IMR-90 (cell line): ENCODE measurements around the gene SETD3. TPM values are rescaled to one million over a fixed set of nuclear protein-coding genes. Genes with fewer than 3 reads are reported as not detected.

Experiments
- ATAC-seq: fragments of 200-7000 bp; cut with Tn5 transposase; 2 replicates; pipeline ENCODE4 v1.9.1; 2020; ENCODE audit warnings: low read depth, mild to moderate bottlenecking, moderate library complexity
- BruUV-seq: library from RNA; stranded (reverse); fragments of 400-500 nt; replicated peaks from 2 replicates; lab custom pipeline; 2021; lab: Mats Ljungman, UMichigan
- CTCF ChIA-PET: fragments of 300-600 bp; formaldehyde crosslinking; extraction: SDS; loops from one replicate; lab custom pipeline; 2021; ENCODE audit warnings: antibody characterized with exemption; lab: Yijun Ruan, JAX
- POLR2A ChIA-PET: fragments of 300-600 bp; sonication (Branson Sonifier 250); formaldehyde crosslinking; loops from one replicate; lab custom pipeline; 2022; ENCODE audit warnings: antibody characterized with exemption; ENCODE audit not compliant: unreplicated experiment; lab: Charles Lee
- DNase-seq: peaks from one replicate; pipeline ENCODE4 v3.0.0; 2013
- H2AFZ ChIP-seq: replicated peaks from 2 replicates; pipeline ENCODE3; 2013; ENCODE audit warnings: low read length, mild to moderate bottlenecking; ENCODE audit not compliant: poor library complexity
- H2AK5ac ChIP-seq: 2 replicates; pipeline ENCODE4 v1.6.1; 2013; ENCODE audit warnings: low read depth, low read length, inconsistent platforms
- H2AK9ac ChIP-seq: replicated peaks from 2 replicates; pipeline ENCODE3; 2013; ENCODE audit warnings: mild to moderate bottlenecking, low read depth, low read length, moderate library complexity; ENCODE audit not compliant: poor library complexity
- H2BK120ac ChIP-seq: 2 replicates; pipeline ENCODE4 v1.6.1; 2013; ENCODE audit warnings: low read depth, low read length, inconsistent platforms
- H2BK15ac ChIP-seq: 3 replicates; pipeline ENCODE4 v1.6.1; 2013; ENCODE audit warnings: low read depth, low read length, inconsistent platforms
- H2BK20ac ChIP-seq: 2 replicates; pipeline ENCODE4 v1.6.1; 2013; ENCODE audit warnings: low read depth, mild to moderate bottlenecking, inconsistent platforms, low read length, moderate library complexity
- H2BK5ac ChIP-seq: 2 replicates; pipeline ENCODE4 v1.6.1; 2013; ENCODE audit warnings: mild to moderate bottlenecking, low read depth, low read length, inconsistent platforms; ENCODE audit not compliant: poor library complexity, severe bottlenecking
- H3K14ac ChIP-seq: replicated peaks from 2 replicates; pipeline ENCODE4 v1.6.1; 2013; ENCODE audit warnings: low read depth, low read length, inconsistent platforms
- H3K18ac ChIP-seq: 2 replicates; pipeline ENCODE4 v1.6.1; 2013; ENCODE audit warnings: low read depth, low read length, control low read depth
- H3K23ac ChIP-seq: 2 replicates; pipeline ENCODE4 v1.6.1; 2013; ENCODE audit warnings: low read depth, low read length, inconsistent platforms
- H3K27ac ChIP-seq: 2 replicates; pipeline ENCODE4 v1.5.1; 2013; ENCODE audit warnings: mild to moderate bottlenecking, control low read depth, low read length; ENCODE audit not compliant: insufficient read depth
- H3K27me3 ChIP-seq: 2 replicates; pipeline ENCODE4 v1.6.1; 2013; ENCODE audit warnings: low read length; ENCODE audit not compliant: control insufficient read depth, insufficient read depth
- H3K36me3 ChIP-seq: 2 replicates; pipeline ENCODE4 v1.6.1; 2013; ENCODE audit warnings: low read length, mixed read lengths; ENCODE audit not compliant: control insufficient read depth, insufficient read depth
- H3K4ac ChIP-seq: 2 replicates; pipeline ENCODE4 v1.6.1; 2013; ENCODE audit warnings: low read depth, low read length, inconsistent platforms
- H3K4me1 ChIP-seq: 2 replicates; pipeline ENCODE4 v1.6.1; 2013; ENCODE audit warnings: low read length, mixed read lengths; ENCODE audit not compliant: control insufficient read depth, insufficient read depth
- H3K4me2 ChIP-seq: 2 replicates; pipeline ENCODE4 v1.6.1; 2013; ENCODE audit warnings: low read depth, mild to moderate bottlenecking, control low read depth, low read length, moderate library complexity
- H3K4me3 ChIP-seq: 2 replicates; pipeline ENCODE4 v1.5.1; 2013; ENCODE audit warnings: low read depth, mild to moderate bottlenecking, control low read depth, low read length, moderate library complexity; ENCODE audit not compliant: insufficient read depth
- H3K56ac ChIP-seq: 2 replicates; pipeline ENCODE4 v1.6.1; 2013; ENCODE audit warnings: low read length, inconsistent platforms; ENCODE audit not compliant: insufficient read depth; ENCODE audit errors: extremely low read depth
- H3K79me1 ChIP-seq, 2 experiments: 2 replicates each; pipeline ENCODE4 v1.6.1; 2013; ENCODE audit warnings: low read length in 2 of 2, inconsistent platforms in 1 of 2, low read depth in 1 of 2
- H3K9ac ChIP-seq: 2 replicates; pipeline ENCODE4 v1.6.1; 2013; ENCODE audit warnings: low read depth, low read length, control low read depth
- H3K9me1 ChIP-seq: 2 replicates; pipeline ENCODE4 v1.6.1; 2013; ENCODE audit warnings: low read length, inconsistent platforms; ENCODE audit not compliant: insufficient read depth
- H3K9me3 ChIP-seq: 2 replicates; pipeline ENCODE4 v1.6.1; 2013; ENCODE audit warnings: low read length; ENCODE audit not compliant: control insufficient read depth, insufficient read depth
- H4K20me1 ChIP-seq: 2 replicates; pipeline ENCODE4 v1.6.1; 2013; ENCODE audit warnings: low read length, inconsistent platforms; ENCODE audit not compliant: insufficient read depth
- H4K5ac ChIP-seq: 2 replicates; pipeline ENCODE4 v1.6.1; 2013; ENCODE audit warnings: mild to moderate bottlenecking, low read depth, low read length, control low read depth
- H4K8ac ChIP-seq, 2 experiments: 2 replicates each; pipeline ENCODE4 v1.6.1; 2013; ENCODE audit warnings: low read depth in 2 of 2, low read length in 2 of 2, control low read depth in 1 of 2, inconsistent platforms in 1 of 2
- H4K91ac ChIP-seq: 2 replicates; pipeline ENCODE4 v1.6.1; 2013; ENCODE audit warnings: low read depth, low read length, inconsistent platforms; ENCODE audit not compliant: insufficient read depth
- BHLHE40 ChIP-seq: fragments of 150-350 bp; IDR thresholded peaks from 2 replicates; pipeline ENCODE4 v1.6.1; 2016; ENCODE audit warnings: mild to moderate bottlenecking, low read depth, low read length
- CEBPB ChIP-seq: IDR thresholded peaks from 2 replicates; pipeline ENCODE4 v1.6.1; 2012; ENCODE audit warnings: low read depth, low read length, improper control_type of control experiment
- CHD1 ChIP-seq: IDR thresholded peaks from 2 replicates; pipeline ENCODE4 v1.6.1; 2012; ENCODE audit warnings: low read depth, low read length, improper control_type of control experiment
- FOS ChIP-seq: fragments of 150-350 bp; IDR thresholded peaks from 2 replicates; pipeline ENCODE4 v1.6.1; 2016; ENCODE audit warnings: low read depth, low read length
- MAZ ChIP-seq: IDR thresholded peaks from 2 replicates; pipeline ENCODE4 v1.6.1; 2012; ENCODE audit warnings: low read depth, mild to moderate bottlenecking, low read length, improper control_type of control experiment, moderate library complexity, borderline replicate concordance
- MXI1 ChIP-seq: IDR thresholded peaks from 2 replicates; pipeline ENCODE4 v1.6.1; 2012; ENCODE audit warnings: low read depth, mild to moderate bottlenecking, low read length, moderate library complexity, borderline replicate concordance
- NFE2L2 ChIP-seq: fragments of 150-350 bp; IDR thresholded peaks from 2 replicates; pipeline ENCODE4 v1.6.1; 2016; ENCODE audit warnings: low read depth, mild to moderate bottlenecking, low read length
- POLR2A ChIP-seq: IDR thresholded peaks from 2 replicates; pipeline ENCODE4 v1.6.1; 2012; ENCODE audit warnings: mild to moderate bottlenecking, low read depth, low read length
- RAD21 ChIP-seq: IDR thresholded peaks from 2 replicates; pipeline ENCODE4 v1.6.1; 2012; ENCODE audit warnings: low read length, improper control_type of control experiment
- RCOR1 ChIP-seq: IDR thresholded peaks from 2 replicates; pipeline ENCODE4 v1.6.1; 2012; ENCODE audit warnings: mild to moderate bottlenecking, low read length, improper control_type of control experiment; ENCODE audit not compliant: insufficient replicate concordance
- RFX5 ChIP-seq: IDR thresholded peaks from 2 replicates; pipeline ENCODE4 v1.8.0; 2012; ENCODE audit warnings: low read depth, mild to moderate bottlenecking, low read length, moderate library complexity
- WGBS, 2 experiments: methylation state at CpG; one replicate each; pipeline versions ENCODE4 v1.1.5 to v1.1.7; 2013; ENCODE audit warnings: missing lambda C conversion rate in 2 of 2; ENCODE audit not compliant: insufficient read length in 1 of 2; ENCODE audit errors: extremely low coverage in 2 of 2; 5-methylcytosine and 5-hydroxymethylcytosine counted together
- dilution Hi-C: fragments of 300-500 bp; cut with HindIII; formaldehyde crosslinking; loops from one replicate; pipeline ENCODE4 v1.14.3; 2018; ENCODE audit warnings: low sequenced_read_pairs; ENCODE audit not compliant: unreplicated experiment
- in situ Hi-C: fragments of 300-500 bp; cut with MboI; formaldehyde crosslinking; loops from 3 replicates; pipeline ENCODE4 v1.14.3; 2019; ENCODE audit warnings: low sequenced_read_pairs, inconsistent platforms, mixed read lengths
- intact Hi-C: fragments of 100-400 bp; cut with micrococcal nuclease; formaldehyde crosslinking; loops from 2 replicates; pipeline ENCODE4 v1.10.0; 2022
- polyA plus RNA-seq, 3 experiments: library from polyadenylated mRNA; depleted of rRNA; stranded (reverse); fragments of >200 nt; gene quantifications; 2 replicates each; pipeline ENCODE4 v1.2.3, GENCODE V29; 2012; ENCODE audit warnings: low replicate concordance in 1 of 3
- total RNA-seq: library from RNA; depleted of rRNA; stranded (reverse); fragments of >200 nt; gene quantifications from 2 replicates; pipeline ENCODE4 v1.2.3, GENCODE V29; 2012
- TF ChIP-seq, protein P1 (sequence below): fragments of 150-350 bp; IDR thresholded peaks from 2 replicates; pipeline ENCODE4 v1.6.1; 2016; ENCODE audit warnings: low read depth, mild to moderate bottlenecking, low read length, moderate library complexity, borderline replicate concordance
- TF ChIP-seq, protein P2 (sequence below): conservative IDR thresholded peaks from 2 replicates; pipeline ENCODE4 v1.5.1; 2012; ENCODE audit warnings: mild to moderate bottlenecking, low read depth, low read length, improper control_type of control experiment

The SETD3 gene
- total and polyA plus RNA-seq, 2 of the 4 experiments (the other 2 are of a cell fraction): 18.8 to 31.9 TPM

DNA sequence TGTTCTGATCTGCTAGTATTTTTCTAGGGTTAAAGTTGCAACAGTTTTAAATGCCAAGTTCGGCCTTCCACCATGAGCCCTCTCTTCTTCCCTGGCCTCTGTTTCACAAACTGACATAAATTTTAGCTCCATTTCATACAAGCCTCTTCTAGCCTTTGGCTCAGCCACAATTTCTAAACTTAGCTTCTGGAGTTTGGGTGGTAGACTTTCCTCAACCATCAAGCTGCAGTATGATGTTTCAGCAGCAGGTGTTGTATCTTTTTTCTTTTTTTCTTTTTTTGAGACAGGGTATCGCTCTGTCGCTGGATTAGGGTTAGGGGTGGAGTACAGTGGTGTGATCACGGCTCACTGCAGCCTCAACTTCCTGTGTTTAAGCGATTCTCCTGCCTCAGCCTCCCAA, 29.4 kb downstream of the SETD3 start:
- no peak overlapping the region for H3K4me3 ChIP-seq
- no peak overlapping the region for H3K18ac ChIP-seq
- H4K20me1 ChIP-seq: no peaks in the 10 kb centered on the region; the same call in 1 of the 2 replicates
- H3K27ac ChIP-seq: no peak overlapping the region
- H3K56ac ChIP-seq: no peak overlapping the region
- no peak overlapping the region for H4K91ac ChIP-seq
- H3K9me3 ChIP-seq: no peaks in the 10 kb centered on the region
- no peak overlapping the region for H3K9ac ChIP-seq
- H3K79me1 ChIP-seq: peaks cover 4 to 22% of the 10 kb centered on the region in 2 experiments; a peak in 3 of 4 replicates
- peaks cover 6% of the 10 kb centered on the region; the same call in 1 of the 2 replicates for H3K4me1 ChIP-seq
- in situ Hi-C loops: no loop called here
- no peak overlapping the region for H2BK20ac ChIP-seq
- no peaks in the 10 kb centered on the region for H3K27me3 ChIP-seq
- peaks cover 6% of the 10 kb centered on the region for H3K9me1 ChIP-seq
- dilution Hi-C loops: no loop called here
- DNase-seq (no peak), ATAC-seq (no peak)
- 80% methylated on average over 1 of the region's 5 CpGs; no CpG with 5 or more reads in 1 of the 2 experiments for WGBS, 2 experiments
- H2AK5ac ChIP-seq: no peak overlapping the region
- no peak overlapping the region for H4K5ac ChIP-seq
- H3K14ac ChIP-seq: no peak overlapping the region
- BruUV-seq: no TSS peak
- H3K36me3 ChIP-seq: peaks cover 25% of the 10 kb centered on the region
- intact Hi-C loops: no loop called here
- H2BK5ac ChIP-seq: no peak overlapping the region
- H4K8ac ChIP-seq: no peak overlapping the region
- ChIA-PET POLR2A (no interaction called here), CTCF (no interaction called here)
- no peak overlapping the region for H2AFZ ChIP-seq
- H2BK120ac ChIP-seq: no peak overlapping the region
- H2BK15ac ChIP-seq: no peak overlapping the region
- no peak overlapping the region for H2AK9ac ChIP-seq
- H3K23ac ChIP-seq: no peak overlapping the region
- no peak overlapping the region for H3K4ac ChIP-seq
- no peak overlapping the region for H3K4me2 ChIP-seq
- no peak for TF ChIP-seq RAD21
- TF ChIP-seq MXI1: no peak
- TF ChIP-seq, protein P1, sequence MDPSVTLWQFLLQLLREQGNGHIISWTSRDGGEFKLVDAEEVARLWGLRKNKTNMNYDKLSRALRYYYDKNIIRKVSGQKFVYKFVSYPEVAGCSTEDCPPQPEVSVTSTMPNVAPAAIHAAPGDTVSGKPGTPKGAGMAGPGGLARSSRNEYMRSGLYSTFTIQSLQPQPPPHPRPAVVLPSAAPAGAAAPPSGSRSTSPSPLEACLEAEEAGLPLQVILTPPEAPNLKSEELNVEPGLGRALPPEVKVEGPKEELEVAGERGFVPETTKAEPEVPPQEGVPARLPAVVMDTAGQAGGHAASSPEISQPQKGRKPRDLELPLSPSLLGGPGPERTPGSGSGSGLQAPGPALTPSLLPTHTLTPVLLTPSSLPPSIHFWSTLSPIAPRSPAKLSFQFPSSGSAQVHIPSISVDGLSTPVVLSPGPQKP: no peak
- TF ChIP-seq, protein P2, sequence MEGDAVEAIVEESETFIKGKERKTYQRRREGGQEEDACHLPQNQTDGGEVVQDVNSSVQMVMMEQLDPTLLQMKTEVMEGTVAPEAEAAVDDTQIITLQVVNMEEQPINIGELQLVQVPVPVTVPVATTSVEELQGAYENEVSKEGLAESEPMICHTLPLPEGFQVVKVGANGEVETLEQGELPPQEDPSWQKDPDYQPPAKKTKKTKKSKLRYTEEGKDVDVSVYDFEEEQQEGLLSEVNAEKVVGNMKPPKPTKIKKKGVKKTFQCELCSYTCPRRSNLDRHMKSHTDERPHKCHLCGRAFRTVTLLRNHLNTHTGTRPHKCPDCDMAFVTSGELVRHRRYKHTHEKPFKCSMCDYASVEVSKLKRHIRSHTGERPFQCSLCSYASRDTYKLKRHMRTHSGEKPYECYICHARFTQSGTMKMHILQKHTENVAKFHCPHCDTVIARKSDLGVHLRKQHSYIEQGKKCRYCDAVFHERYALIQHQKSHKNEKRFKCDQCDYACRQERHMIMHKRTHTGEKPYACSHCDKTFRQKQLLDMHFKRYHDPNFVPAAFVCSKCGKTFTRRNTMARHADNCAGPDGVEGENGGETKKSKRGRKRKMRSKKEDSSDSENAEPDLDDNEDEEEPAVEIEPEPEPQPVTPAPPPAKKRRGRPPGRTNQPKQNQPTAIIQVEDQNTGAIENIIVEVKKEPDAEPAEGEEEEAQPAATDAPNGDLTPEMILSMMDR: no peak
- no peak for TF ChIP-seq CHD1
- TF ChIP-seq NFE2L2: no peak
- no peak for TF ChIP-seq FOS
- TF ChIP-seq CEBPB: no peak
- no peak for TF ChIP-seq RFX5
- no peak for TF ChIP-seq RCOR1
- no peak for TF ChIP-seq MAZ
- no peak for TF ChIP-seq BHLHE40
- no peak for TF ChIP-seq POLR2A
